Measurements from ENCODE around the gene GSK3A.

The GSK3A gene

GRCh38 chr19:42219812-42220750 is 22.3 kb downstream of the GSK3A start, which contains the start of gene ZNF526:
TSS of gene ZNF526 (plus strand) at chr19:42220312. CDS start at chr19:42224404, 4,092 bp downstream.
- peak; percentile 98 for DNase-seq

GRCh38 chr19:42217520-42218437 is 24.6 kb downstream of the GSK3A start, which contains the start of gene DEDD2:
TSS of gene DEDD2 (minus strand) at chr19:42217677. CDS start at chr19:42217007, 670 bp downstream.
- peak; percentile 100 for DNase-seq

GRCh38 chr19:42216653-42217519 is 25.5 kb downstream of the GSK3A start:
- peak; percentile 48 for DNase-seq

GRCh38 chr19:42214810-42215485 is 27.5 kb downstream of the GSK3A start:
- no peak for DNase-seq

- DNase-seq: no peak
Observed at GRCh38 chr19:42212886-42213285, 29.5 kb downstream of the GSK3A start.

- no peak for DNase-seq
Observed at GRCh38 chr19:42208612-42209011, 33.8 kb downstream of the GSK3A start.

GRCh38 chr19:42207767-42208271 is 34.6 kb downstream of the GSK3A start:
- no peak for DNase-seq

GRCh38 chr19:42206871-42207755 is 35.3 kb downstream of the GSK3A start:
- DNase-seq: no peak

- DNase-seq: no peak
Observed at GRCh38 chr19:42204664-42205063, 37.7 kb downstream of the GSK3A start.

- no peak for DNase-seq
Observed at GRCh38 chr19:42203700-42204099, 38.7 kb downstream of the GSK3A start.

- no peak for DNase-seq
Observed at GRCh38 chr19:42202290-42202880, 40.0 kb downstream of the GSK3A start.

- peak; percentile 38 for DNase-seq
Observed at GRCh38 chr19:42201489-42202289, 40.7 kb downstream of the GSK3A start.

- no peak for DNase-seq
Observed at GRCh38 chr19:42200116-42200715, 42.2 kb downstream of the GSK3A start.

GRCh38 chr19:42199440-42200115 is 42.8 kb downstream of the GSK3A start:
- peak; percentile 79 for DNase-seq

- peak; percentile 56 for DNase-seq
Observed at GRCh38 chr19:42198676-42199439, 43.5 kb downstream of the GSK3A start.

GRCh38 chr19:42197375-42197817 is 45.0 kb downstream of the GSK3A start:
- DNase-seq: no peak

Measured in activated CD4-positive, alpha-beta T cell treated with anti-CD3 and anti-CD28 coated beads for 48 hours (primary cell).